ENCODE data around the gene MAPK10.

MAPK10 gene

GRCh38 chr4:86274642-86275041, 85.2 kb downstream of the MAPK10 start:
- DNase-seq (ENCODE audit: low read depth), result no peak

- no peak for DNase-seq (ENCODE audit: low read depth)
Measured at GRCh38 chr4:86272669-86273068, 87.2 kb downstream of the MAPK10 start.

GRCh38 chr4:86271057-86271456, 88.8 kb downstream of the MAPK10 start:
- DNase-seq (ENCODE audit: low read depth), result no peak

GRCh38 chr4:86269354-86269753, 90.5 kb downstream of the MAPK10 start:
- DNase-seq (ENCODE audit: low read depth), result no peak

GRCh38 chr4:86264241-86264640, 95.6 kb downstream of the MAPK10 start:
- no peak for DNase-seq (ENCODE audit: low read depth)

GRCh38 chr4:86261636-86262035, 98.2 kb downstream of the MAPK10 start:
- DNase-seq (ENCODE audit: low read depth), result no peak

- DNase-seq (ENCODE audit: low read depth), result no peak
Measured at GRCh38 chr4:86256086-86256485, 103.8 kb downstream of the MAPK10 start.

GRCh38 chr4:86250619-86251018, 109.2 kb downstream of the MAPK10 start:
- no peak for DNase-seq (ENCODE audit: low read depth)

GRCh38 chr4:86250006-86250405, 109.8 kb downstream of the MAPK10 start:
- no peak for DNase-seq (ENCODE audit: low read depth)

GRCh38 chr4:86249074-86249473, 110.8 kb downstream of the MAPK10 start:
- no peak for DNase-seq (ENCODE audit: low read depth)

- DNase-seq (ENCODE audit: low read depth), result peak; percentile 68
Measured at GRCh38 chr4:86247906-86248305, 111.9 kb downstream of the MAPK10 start.

GRCh38 chr4:86247320-86247719, 112.5 kb downstream of the MAPK10 start:
- peak; percentile 69 for DNase-seq (ENCODE audit: low read depth)

GRCh38 chr4:86243750-86244149, 116.1 kb downstream of the MAPK10 start:
- DNase-seq (ENCODE audit: low read depth), result no peak

GRCh38 chr4:86242677-86243076, 117.2 kb downstream of the MAPK10 start:
- no peak for DNase-seq (ENCODE audit: low read depth)

- DNase-seq (ENCODE audit: low read depth), result no peak
Measured at GRCh38 chr4:86235549-86235948, 124.3 kb downstream of the MAPK10 start.

- no peak for DNase-seq (ENCODE audit: low read depth)
Measured at GRCh38 chr4:86233681-86234080, 126.2 kb downstream of the MAPK10 start.

- no peak for DNase-seq (ENCODE audit: low read depth)
Measured at GRCh38 chr4:86233090-86233489, 126.8 kb downstream of the MAPK10 start.

- no peak for DNase-seq (ENCODE audit: low read depth)
Measured at GRCh38 chr4:86223472-86223871, 136.4 kb downstream of the MAPK10 start.

GRCh38 chr4:86221002-86221401, 138.9 kb downstream of the MAPK10 start:
- DNase-seq (ENCODE audit: low read depth), result no peak

- DNase-seq (ENCODE audit: low read depth), result peak; percentile 30
Measured at GRCh38 chr4:86220121-86220520, 139.7 kb downstream of the MAPK10 start.

GRCh38 chr4:86218746-86219473, 140.9 kb downstream of the MAPK10 start:
- DNase-seq (ENCODE audit: low read depth), result no peak

- no peak for DNase-seq (ENCODE audit: low read depth)
Measured at GRCh38 chr4:86203176-86203575, 156.7 kb downstream of the MAPK10 start.

- no peak for DNase-seq (ENCODE audit: low read depth)
Measured at GRCh38 chr4:86185659-86186058, 174.2 kb downstream of the MAPK10 start.

- DNase-seq (ENCODE audit: low read depth), result no peak
Measured at GRCh38 chr4:86184901-86185285, 175.0 kb downstream of the MAPK10 start.
